ENCODE data around the gene SLC25A41. TPM values are rescaled to one million over a fixed set of nuclear protein-coding genes. Genes with fewer than 3 reads are reported as not detected.

The SLC25A41 gene
- polyA plus RNA-seq, 1 donor from 2014 or later: 3.8 TPM

GRCh38 chr19:6393983-6394412 lies 39.6 kb downstream of the SLC25A41 start:
- Histone ChIP-seq H3K27me3 (ENCODE audit: insufficient read depth, low read depth, low read length) (no peaks in the 10 kb centered on the region), H3K4me2 (ENCODE audit: low read length) (peak overlapping the region; percentile 68), H2AFZ (ENCODE audit: low read depth, low read length) (peak overlapping the region; percentile 81), H3K4me3 (ENCODE audit: low read length) (peak overlapping the region; percentile 77), H3K9me2 (ENCODE audit: insufficient read depth, low read length) (no peaks in the 10 kb centered on the region), H3K27ac (ENCODE audit: low read length) (peak overlapping the region; percentile 99), H3K36me3 (ENCODE audit: insufficient read depth, low read length) (peaks cover 3% of the 10 kb centered on the region), H3K9ac (ENCODE audit: low read length) (peak overlapping the region; percentile 97), H4K20me1 (ENCODE audit: insufficient read depth) (no peaks in the 10 kb centered on the region), H3K9me3 (ENCODE audit: low read length) (no peaks in the 10 kb centered on the region), H3K79me2 (replicated peaks; ENCODE audit: insufficient read depth, low read length) (peaks cover 20% of the 10 kb centered on the region), H3F3A (ENCODE audit: insufficient read depth, low read length, poor library complexity, severe bottlenecking) (no peaks in the 10 kb centered on the region)
- TF ChIP-seq REST (IDR thresholded peaks at IDR 0.05; ENCODE audit: borderline replicate concordance): peak; percentile 61
- no peak for TF ChIP-seq EZH2 (IDR thresholded peaks at IDR 0.05; ENCODE audit: borderline replicate concordance, insufficient read depth, low read length, poor library complexity, severe bottlenecking)
- peak; percentile 38 for TF ChIP-seq SMC3 (conservative IDR thresholded peaks at IDR 0.05; ENCODE audit: poor library complexity)
- peak; percentile 70 for TF ChIP-seq TAF1 (IDR thresholded peaks at IDR 0.05; ENCODE audit: low read depth)

- peak within 1 kb of the TSS; percentile 97 for H3K9ac ChIP-seq (ENCODE audit: low read length)
- peak within 1 kb of the TSS; percentile 77 for H3K4me3 ChIP-seq (ENCODE audit: low read length)
- H3K4me2 ChIP-seq (ENCODE audit: low read length): peak within 1 kb of the TSS; percentile 77
- peaks cover 3% of the 10 kb centered on the region for H3K36me3 ChIP-seq (ENCODE audit: insufficient read depth, low read length)
- H3K9me2 ChIP-seq (ENCODE audit: insufficient read depth, low read length): no peaks in the 10 kb centered on the region
- H4K20me1 ChIP-seq (ENCODE audit: insufficient read depth): no peaks in the 10 kb centered on the region
- TF ChIP-seq MXI1 (conservative IDR thresholded peaks at IDR 0.05; ENCODE audit: poor library complexity, severe bottlenecking) (peak; percentile 84), EP300 (conservative IDR thresholded peaks at IDR 0.05; ENCODE audit: poor library complexity, severe bottlenecking) (peak; percentile 75), EZH2 (IDR thresholded peaks at IDR 0.05; ENCODE audit: borderline replicate concordance, insufficient read depth, low read length, poor library complexity, severe bottlenecking) (no peak), CTCF (IDR thresholded peaks at IDR 0.05; ENCODE audit: poor library complexity, severe bottlenecking) (peak; percentile 51), REST (IDR thresholded peaks at IDR 0.05; ENCODE audit: borderline replicate concordance) (peak; percentile 83), TAF1 (IDR thresholded peaks at IDR 0.05; ENCODE audit: low read depth) (peak; percentile 68), RAD21 (conservative IDR thresholded peaks at IDR 0.05) (peak; percentile 50), POLR2AphosphoS5 (IDR thresholded peaks at IDR 0.05) (peak; percentile 90), SMC3 (conservative IDR thresholded peaks at IDR 0.05; ENCODE audit: poor library complexity) (peak; percentile 60)
- H3K79me2 ChIP-seq (replicated peaks; ENCODE audit: insufficient read depth, low read length): peaks cover 20% of the 10 kb centered on the region
- no peaks in the 10 kb centered on the region for H3F3A ChIP-seq (ENCODE audit: insufficient read depth, low read length, poor library complexity, severe bottlenecking)
- H3K9me3 ChIP-seq (ENCODE audit: low read length): no peaks in the 10 kb centered on the region
- H3K27me3 ChIP-seq (ENCODE audit: insufficient read depth, low read depth, low read length): no peaks in the 10 kb centered on the region
- peak within 1 kb of the TSS; percentile 99 for H3K27ac ChIP-seq (ENCODE audit: low read length)
- H2AFZ ChIP-seq (ENCODE audit: low read depth, low read length): peak within 1 kb of the TSS; percentile 81
These were observed 40.2 kb downstream of the SLC25A41 start, which contains the start of gene GTF2F1 for GRCh38 chr19:6393074-6393982. Gene GTF2F1 (minus strand): TSS chr19:6393164. CDS start chr19:6392995, 169 bp downstream.
